H1 (cell line): ENCODE measurements around the gene XKR7. TPM values are rescaled to one million over a fixed set of nuclear protein-coding genes. Genes with fewer than 3 reads are reported as not detected.

Source experiments
- CTCF ChIA-PET: fragments of 300-600 bp; sonication (Branson Sonifier 250); formaldehyde crosslinking; loops from one replicate; lab custom pipeline; 2021; ENCODE audit not compliant: partially characterized antibody; lab: Charles Lee
- POLR2A ChIA-PET: fragments of 300-600 bp; sonication (Branson Sonifier 250); formaldehyde crosslinking; loops from one replicate; lab custom pipeline; 2021; ENCODE audit warnings: inconsistent platforms; ENCODE audit not compliant: partially characterized antibody; lab: Charles Lee
- DNase-seq, 2 experiments: peaks; one replicate each; pipeline versions ENCODE4 v3.0.0 to v3.0.0-alpha.2; 2010 to 2022; ENCODE audit warnings: low spot score in 2 of 2, low read depth in 1 of 2, mixed read lengths in 1 of 2
- FAIRE-seq: peaks from 2 replicates; lab custom pipeline; 2011; peaks lifted over from hg19 to GRCh38; lab: Jason Lieb, UNC
- H2AFZ ChIP-seq: 2 replicates; pipeline ENCODE4 v1.8.1; 2012; ENCODE audit warnings: low read length, inconsistent platforms
- H2AK5ac ChIP-seq: 2 replicates; pipeline ENCODE4 v1.6.1; 2013; ENCODE audit warnings: low read depth, low read length
- H2BK120ac ChIP-seq: replicated peaks from 2 replicates; pipeline ENCODE3; 2013; ENCODE audit warnings: low read depth, low read length, inconsistent platforms
- H2BK12ac ChIP-seq: 2 replicates; pipeline ENCODE4 v1.6.1; 2013; ENCODE audit warnings: low read depth, low read length
- H2BK15ac ChIP-seq: 2 replicates; pipeline ENCODE4 v1.6.1; 2013; ENCODE audit warnings: low read length
- H2BK20ac ChIP-seq: 2 replicates; pipeline ENCODE4 v1.6.1; 2013; ENCODE audit warnings: low read length
- H2BK5ac ChIP-seq: 2 replicates; pipeline ENCODE4 v1.6.1; 2013; ENCODE audit warnings: low read depth, low read length
- H3K14ac ChIP-seq: 2 replicates; pipeline ENCODE4 v1.6.1; 2013; ENCODE audit warnings: inconsistent platforms; ENCODE audit not compliant: insufficient read length
- H3K18ac ChIP-seq: 2 replicates; pipeline ENCODE4 v1.6.1; 2013; ENCODE audit warnings: low read length; ENCODE audit errors: extremely low read depth
- H3K23ac ChIP-seq: 2 replicates; pipeline ENCODE4 v1.6.1; 2013; ENCODE audit warnings: inconsistent platforms; ENCODE audit not compliant: insufficient read length
- H3K23me2 ChIP-seq: 2 replicates; pipeline ENCODE4 v1.6.1; 2013; ENCODE audit warnings: low read depth, low read length
- H3K27ac ChIP-seq: 2 replicates; pipeline ENCODE4 v1.6.1; 2011; ENCODE audit warnings: low read depth, low read length, inconsistent platforms
- H3K27me3 ChIP-seq, 4 experiments: replicated peaks in 1 of 4; 1 replicate in 1 of 4; 2 replicates in 3 of 4; pipeline versions ENCODE4 v1.6.1 to v1.8.1; 2011 to 2013; ENCODE audit warnings: low read length in 3 of 4, mild to moderate bottlenecking in 3 of 4, inconsistent platforms in 2 of 4, mixed read lengths in 2 of 4, moderate library complexity in 1 of 4; ENCODE audit not compliant: control insufficient read depth in 3 of 4, insufficient read depth in 3 of 4; ENCODE audit errors: extremely low read depth in 1 of 4
- H3K36me3 ChIP-seq, 4 experiments: 2 replicates each; pipeline versions ENCODE4 v1.6.1 to v1.8.1; 2011 to 2013; ENCODE audit warnings: mild to moderate bottlenecking in 4 of 4, low read length in 3 of 4, moderate library complexity in 2 of 4, control low read depth in 1 of 4, inconsistent platforms in 1 of 4; ENCODE audit not compliant: insufficient read depth in 4 of 4, control insufficient read depth in 2 of 4
- H3K4ac ChIP-seq: replicated peaks from 2 replicates; pipeline ENCODE3; 2013; ENCODE audit warnings: low read length, low read depth, mixed read lengths, inconsistent platforms; ENCODE audit not compliant: insufficient read length
- H3K4me1 ChIP-seq, 4 experiments: replicated peaks in 1 of 4; 1 replicate in 1 of 4; 2 replicates in 3 of 4; pipeline versions ENCODE4 v1.6.1 to v1.8.1; 2011 to 2013; ENCODE audit warnings: low read length in 3 of 4, inconsistent platforms in 2 of 4, mixed read lengths in 1 of 4; ENCODE audit not compliant: insufficient read depth in 4 of 4, control insufficient read depth in 3 of 4
- H3K4me2 ChIP-seq, 2 experiments: 2 replicates each; pipeline versions ENCODE4 v1.6.1 to v1.8.1; 2011 to 2013; ENCODE audit warnings: low read depth in 2 of 2, low read length in 2 of 2, control low read depth in 1 of 2, inconsistent platforms in 1 of 2, mild to moderate bottlenecking in 1 of 2; ENCODE audit not compliant: insufficient read depth in 1 of 2
- H3K4me3 ChIP-seq, 4 experiments: fragments of 200-600, 300-600 bp in 1 of 4; sonication (generic), shearing (Covaris generic), sonication (Bioruptor Twin) in 1 of 4; 2 replicates each; pipeline versions ENCODE4 v1.5.1 to v1.8.1; 2011 to 2016; ENCODE audit warnings: low read length in 4 of 4, low read depth in 3 of 4, control low read depth in 2 of 4, inconsistent platforms in 2 of 4, mild to moderate bottlenecking in 2 of 4, mixed read lengths in 1 of 4, moderate library complexity in 1 of 4; ENCODE audit not compliant: insufficient read depth in 2 of 4; ENCODE audit errors: extremely low read depth in 1 of 4
- H3K56ac ChIP-seq: replicated peaks from 2 replicates; pipeline ENCODE3; 2013; ENCODE audit warnings: low read depth, mild to moderate bottlenecking, mixed read lengths, low read length, inconsistent platforms; ENCODE audit not compliant: insufficient read length
- H3K79me1 ChIP-seq: 2 replicates; pipeline ENCODE4 v1.6.1; 2013; ENCODE audit warnings: low read depth, low read length, control low read depth
- H3K79me2 ChIP-seq, 2 experiments: 2 replicates each; pipeline versions ENCODE4 v1.6.1 to v1.8.1; 2012 to 2013; ENCODE audit warnings: low read length in 2 of 2, mild to moderate bottlenecking in 2 of 2, inconsistent platforms in 1 of 2; ENCODE audit not compliant: insufficient read depth in 2 of 2, control insufficient read depth in 1 of 2
- H3K9ac ChIP-seq, 4 experiments: replicated peaks in 1 of 4; 1 replicate in 1 of 4; 2 replicates in 3 of 4; pipeline versions ENCODE4 v1.6.1 to v1.8.1; 2011 to 2013; ENCODE audit warnings: low read depth in 3 of 4, low read length in 3 of 4, control low read depth in 2 of 4, mild to moderate bottlenecking in 2 of 4, moderate library complexity in 2 of 4, inconsistent platforms in 1 of 4; ENCODE audit errors: extremely low read depth in 1 of 4
- H3K9me3 ChIP-seq, 2 experiments: 2 replicates each; pipeline versions ENCODE4 v1.6.1 to v1.8.1; 2012 to 2013; ENCODE audit warnings: mild to moderate bottlenecking in 2 of 2, moderate library complexity in 2 of 2, control low read depth in 1 of 2, inconsistent platforms in 1 of 2, low read depth in 1 of 2, low read length in 1 of 2, mixed read lengths in 1 of 2; ENCODE audit not compliant: insufficient read depth in 2 of 2
- H4K20me1 ChIP-seq, 2 experiments: replicated peaks in 1 of 2; 2 replicates each; pipeline versions ENCODE3 to v1.8.1; 2011 to 2013; ENCODE audit warnings: inconsistent platforms in 2 of 2, low read length in 2 of 2, mild to moderate bottlenecking in 1 of 2; ENCODE audit not compliant: insufficient read depth in 2 of 2, control insufficient read depth in 1 of 2
- H4K5ac ChIP-seq: 2 replicates; pipeline ENCODE4 v1.6.1; 2013; ENCODE audit warnings: low read length, low read depth, mixed read lengths, inconsistent platforms; ENCODE audit not compliant: insufficient read length
- H4K8ac ChIP-seq: 2 replicates; pipeline ENCODE4 v1.8.0; 2013; ENCODE audit warnings: mild to moderate bottlenecking, moderate library complexity, low read length, inconsistent platforms; ENCODE audit not compliant: insufficient read depth; ENCODE audit errors: extremely low read depth
- H4K91ac ChIP-seq: replicated peaks from 2 replicates; pipeline ENCODE3; 2013; ENCODE audit warnings: low read length, mixed read lengths, inconsistent platforms; ENCODE audit not compliant: insufficient read length
- ASH2L ChIP-seq: fragments of 200-600, 300-600 bp; sonication (generic); IDR thresholded peaks from one replicate; pipeline ENCODE4 v1.7.1; 2017; ENCODE audit warnings: low read length
- CEBPB ChIP-seq: IDR thresholded peaks from 2 replicates; pipeline ENCODE4 v1.6.1; 2012; ENCODE audit warnings: low read depth, low read length
- HDAC2 ChIP-seq, 2 experiments: fragments of 300-600 bp in 1 of 2; sonication (generic) in 1 of 2; IDR thresholded peaks; 2 replicates each; pipeline ENCODE4 v1.6.1; 2011 to 2012; ENCODE audit warnings: low read depth in 2 of 2, low read length in 2 of 2, mild to moderate bottlenecking in 2 of 2, moderate library complexity in 2 of 2, borderline replicate concordance in 1 of 2, inconsistent platforms in 1 of 2
- JUND ChIP-seq: IDR thresholded peaks from 2 replicates; pipeline ENCODE4 v1.6.1; 2011; ENCODE audit warnings: mild to moderate bottlenecking, improper control_type of control experiment, low read length
- RBBP5 ChIP-seq: IDR thresholded peaks from 2 replicates; pipeline ENCODE4 v1.7.1; 2012; ENCODE audit warnings: low read depth, mild to moderate bottlenecking, inconsistent platforms, low read length, moderate library complexity, borderline replicate concordance
- RFX5 ChIP-seq: IDR thresholded peaks from 2 replicates; pipeline ENCODE4 v1.6.1; 2011; ENCODE audit warnings: low read depth, low read length, improper control_type of control experiment, borderline replicate concordance
- SP4 ChIP-seq: IDR thresholded peaks from 2 replicates; pipeline ENCODE4 v1.6.1; 2012; ENCODE audit warnings: low read length, inconsistent platforms
- SUZ12 ChIP-seq: fragments of 200-600 bp; sonication (generic); IDR thresholded peaks from 2 replicates; pipeline ENCODE4 v1.6.1; 2012; ENCODE audit warnings: mild to moderate bottlenecking, inconsistent platforms, low read length, moderate library complexity, mixed read lengths
- TAF1 ChIP-seq: IDR thresholded peaks from 2 replicates; pipeline ENCODE4 v1.6.1; 2011; ENCODE audit warnings: mild to moderate bottlenecking, low read depth, low read length
- TAF7 ChIP-seq: optimal IDR thresholded peaks from 2 replicates; pipeline ENCODE3; 2011; ENCODE audit warnings: low read depth, mild to moderate bottlenecking, inconsistent platforms, low read length, moderate library complexity, borderline replicate concordance
- WGBS, 2 experiments: shearing (Covaris generic) in 1 of 2; methylation state at CpG; one replicate each; pipeline versions ENCODE4 v1.1.6 to v1.1.7; 2013 to 2015; ENCODE audit warnings: low lambda C conversion rate in 2 of 2, mixed read lengths in 2 of 2, inconsistent platforms in 1 of 2, low coverage in 1 of 2, missing lambda C conversion rate in 1 of 2; ENCODE audit not compliant: insufficient replicate concordance in 2 of 2, insufficient coverage in 1 of 2, insufficient read length in 1 of 2; ENCODE audit errors: extremely low coverage in 1 of 2, missing lambda C conversion rate in 1 of 2; 5-methylcytosine and 5-hydroxymethylcytosine counted together
- polyA plus RNA-seq, 7 experiments: library from polyadenylated mRNA; depleted of rRNA in 3 of 7; stranded (reverse) in 5 of 7; unstranded in 2 of 7; fragments of >200 nt in 5 of 7; fragments of 200-250 nt in 2 of 7; gene quantifications; 1 replicate in 5 of 7; 2 replicates in 1 of 7; 4 replicates in 1 of 7; pipeline versions ENCODE4 v1.2.1 to v1.2.3, GENCODE V29; 2011 to 2013; ENCODE audit warnings: missing spikeins in 2 of 7, mixed read lengths in 2 of 7
- total RNA-seq: library from RNA; stranded (reverse); fragmentation: NEBNext Ultra II Directional; extraction: Animal tissue kit (Norgen Biotek cat#: 25700); gene quantifications from 2 replicates; pipeline ENCODE4 v1.2.1, GENCODE V29; 2021
- TF ChIP-seq, protein P1 (sequence below): IDR thresholded peaks from 2 replicates; pipeline ENCODE4 v1.6.1; 2012; ENCODE audit warnings: inconsistent platforms
- TF ChIP-seq, protein P2 (sequence below): IDR thresholded peaks from 2 replicates; pipeline ENCODE4 v1.6.1; 2011; ENCODE audit warnings: low read length, improper control_type of control experiment

Gene XKR7
- total and polyA plus RNA-seq, 2 of the 8 experiments (the other 6 are each of a cell fraction or from before 2014, with no cell fraction given) = 1.8 to 2.4 TPM

DNA sequence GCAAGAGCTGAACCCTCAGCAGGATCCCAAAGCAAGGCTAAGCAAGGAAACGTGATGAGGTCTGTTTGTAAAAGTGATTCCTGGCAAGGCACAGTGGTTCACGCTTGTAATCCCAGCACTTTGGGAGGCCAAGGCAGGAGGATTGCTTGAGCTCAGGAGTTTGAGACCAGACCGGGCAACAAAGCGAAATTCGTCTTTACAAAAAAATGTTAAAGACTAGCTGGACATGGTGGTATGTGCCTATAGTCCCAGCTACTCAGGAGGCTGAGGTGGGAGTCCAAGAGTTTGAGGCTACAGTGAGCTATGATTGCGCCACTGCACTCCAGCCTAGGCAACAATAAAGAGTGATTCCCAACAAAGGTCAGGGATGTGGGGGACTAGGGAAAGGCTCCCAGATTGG lies 4.1 kb upstream of the XKR7 start:
- FAIRE-seq = no peak
- peaks cover under 1 to 1% of the 10 kb centered on the region in 2 experiments for H4K20me1 ChIP-seq
- TF ChIP-seq SUZ12 (no peak), ASH2L (no peak), JUND (no peak), SP4 (no peak), HDAC2 (IDR thresholded peaks at IDR 0.05; ENCODE audit: borderline replicate concordance in 1 of 2, low read depth in 2 of 2, low read length in 2 of 2) (no peak), RBBP5 (no peak), CEBPB (no peak), RFX5 (no peak), TAF7 (no peak), TAF1 (no peak)
- TF ChIP-seq, protein P1, sequence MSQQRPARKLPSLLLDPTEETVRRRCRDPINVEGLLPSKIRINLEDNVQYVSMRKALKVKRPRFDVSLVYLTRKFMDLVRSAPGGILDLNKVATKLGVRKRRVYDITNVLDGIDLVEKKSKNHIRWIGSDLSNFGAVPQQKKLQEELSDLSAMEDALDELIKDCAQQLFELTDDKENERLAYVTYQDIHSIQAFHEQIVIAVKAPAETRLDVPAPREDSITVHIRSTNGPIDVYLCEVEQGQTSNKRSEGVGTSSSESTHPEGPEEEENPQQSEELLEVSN = no peak
- TF ChIP-seq, protein P2, sequence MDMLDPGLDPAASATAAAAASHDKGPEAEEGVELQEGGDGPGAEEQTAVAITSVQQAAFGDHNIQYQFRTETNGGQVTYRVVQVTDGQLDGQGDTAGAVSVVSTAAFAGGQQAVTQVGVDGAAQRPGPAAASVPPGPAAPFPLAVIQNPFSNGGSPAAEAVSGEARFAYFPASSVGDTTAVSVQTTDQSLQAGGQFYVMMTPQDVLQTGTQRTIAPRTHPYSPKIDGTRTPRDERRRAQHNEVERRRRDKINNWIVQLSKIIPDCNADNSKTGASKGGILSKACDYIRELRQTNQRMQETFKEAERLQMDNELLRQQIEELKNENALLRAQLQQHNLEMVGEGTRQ = no peak

More for the DNA sequence above, 4.1 kb upstream of the XKR7 start:
- Histone ChIP-seq H2BK20ac (no peak overlapping the region), H3K79me2 (no peaks in the 10 kb centered on the region), H3K4ac (no peak overlapping the region), H2BK12ac (no peak overlapping the region), H2BK5ac (no peak overlapping the region), H2BK15ac (no peak overlapping the region), H3K27ac (no peak overlapping the region), H3K23ac (no peak overlapping the region), H3K18ac (no peak overlapping the region), H3K79me1 (no peaks in the 10 kb centered on the region), H3K9me3 (no peaks in the 10 kb centered on the region), H4K5ac (no peak overlapping the region), H3K23me2 (peaks cover 3% of the 10 kb centered on the region; the same call in 1 of the 2 replicates), H3K27me3 (peaks cover 0 to 4% (median 1%) of the 10 kb centered on the region in 4 experiments; a peak in 5 of 7 replicates), H2AK5ac (no peak overlapping the region), H3K4me2 (no peak overlapping the region), H4K91ac (no peak overlapping the region), H2BK120ac (no peak overlapping the region), H3K9ac (no peak overlapping the region; a peak in 1 of 7 replicates), H2AFZ (no peak overlapping the region), H3K56ac (no peak overlapping the region), H3K4me1 (peaks cover 0 to 10% (median 6%) of the 10 kb centered on the region in 4 experiments; a peak in 5 of 7 replicates), H4K8ac (no peak overlapping the region), H3K36me3 (no peaks in the 10 kb centered on the region), H3K14ac (no peak overlapping the region), H3K4me3 (no peak overlapping the region)
- 79% methylated on average over 6 of the region's 6 CpGs; no CpG with 5 or more reads in 1 of the 2 experiments for WGBS, 2 experiments
- no peak for DNase-seq
- CTCF ChIA-PET = interaction anchor here (0.7 to 3.9 kb wide), 10 partner anchors 10 to 119 kb away, joined by 3 to 26 read pairs (median 4); partner anchors contain the start of gene PDRG1
- POLR2A ChIA-PET = interaction anchor here (1.2 kb wide), 1 partner anchor 9 kb away, joined by 4 read pairs; no protein-coding TSS in a partner anchor
